Mononuclear cell (primary cell): ENCODE measurements around the gene TMEM72. TPM values are rescaled to one million over a fixed set of nuclear protein-coding genes. Genes with fewer than 3 reads are reported as not detected.

ENCODE experiments used
- H3K27me3 ChIP-seq: 2 replicates; pipeline ENCODE4 v1.6.0; 2011; ENCODE audit warnings: low read length, control low read depth; ENCODE audit not compliant: insufficient read depth
- H3K4me1 ChIP-seq: 2 replicates; pipeline ENCODE4 v1.5.1; 2011; ENCODE audit warnings: mild to moderate bottlenecking, low read length, control low read depth; ENCODE audit not compliant: insufficient read depth
- H3K4me3 ChIP-seq: 2 replicates; pipeline ENCODE4 v1.5.1; 2011; ENCODE audit warnings: mild to moderate bottlenecking, low read length, moderate library complexity
- H3K9me3 ChIP-seq: 2 replicates; pipeline ENCODE4 v1.5.1; 2011; ENCODE audit warnings: low read depth, mild to moderate bottlenecking, control low read depth, low read length
- total RNA-seq: library from RNA; depleted of rRNA; stranded (reverse); fragments of >200 nt; gene quantifications from one replicate; pipeline ENCODE4 v1.2.3, GENCODE V29; 2012

The TMEM72 gene
- total RNA-seq, 1 donor = not detected

GRCh38 chr10:44968091-44968490 lies 57.0 kb downstream of the TMEM72 start:
- no peaks in the 10 kb centered on the region for H3K9me3 ChIP-seq
- H3K4me1 ChIP-seq = peaks cover 98% of the 10 kb centered on the region
- no peaks in the 10 kb centered on the region for H3K27me3 ChIP-seq
- H3K4me3 ChIP-seq = no peak overlapping the region

- peaks cover 98% of the 10 kb centered on the region for H3K4me1 ChIP-seq
- no peaks in the 10 kb centered on the region for H3K9me3 ChIP-seq
- no peak overlapping the region for H3K4me3 ChIP-seq
- H3K27me3 ChIP-seq = no peaks in the 10 kb centered on the region
These were observed 57.6 kb downstream of the TMEM72 start for GRCh38 chr10:44968500-44969400.

- H3K27me3 ChIP-seq = no peaks in the 10 kb centered on the region
- no peaks in the 10 kb centered on the region for H3K9me3 ChIP-seq
- peaks cover 98% of the 10 kb centered on the region for H3K4me1 ChIP-seq
- no peak overlapping the region for H3K4me3 ChIP-seq
These were observed 58.7 kb downstream of the TMEM72 start for GRCh38 chr10:44969854-44970253.

- Histone ChIP-seq H3K9me3 (no peaks in the 10 kb centered on the region), H3K4me1 (peaks cover 90% of the 10 kb centered on the region), H3K27me3 (no peaks in the 10 kb centered on the region), H3K4me3 (no peak overlapping the region)
These were observed 59.8 kb downstream of the TMEM72 start for GRCh38 chr10:44970812-44971395.

- H3K4me3 ChIP-seq = no peak overlapping the region
- peaks cover 85% of the 10 kb centered on the region for H3K4me1 ChIP-seq
- no peaks in the 10 kb centered on the region for H3K9me3 ChIP-seq
- H3K27me3 ChIP-seq = no peaks in the 10 kb centered on the region
These were observed 60.3 kb downstream of the TMEM72 start for GRCh38 chr10:44971434-44971833.

- Histone ChIP-seq H3K4me3 (no peak overlapping the region), H3K27me3 (no peaks in the 10 kb centered on the region), H3K9me3 (no peaks in the 10 kb centered on the region), H3K4me1 (peaks cover 78% of the 10 kb centered on the region)
These were observed 61.0 kb downstream of the TMEM72 start for GRCh38 chr10:44971935-44972757.

GRCh38 chr10:44972874-44973306 lies 61.8 kb downstream of the TMEM72 start:
- Histone ChIP-seq H3K9me3 (no peaks in the 10 kb centered on the region), H3K4me3 (no peak overlapping the region), H3K4me1 (peaks cover 77% of the 10 kb centered on the region), H3K27me3 (no peaks in the 10 kb centered on the region)

GRCh38 chr10:44973323-44974081 lies 62.4 kb downstream of the TMEM72 start:
- peaks cover 77% of the 10 kb centered on the region for H3K4me1 ChIP-seq

GRCh38 chr10:44974082-44974627 lies 63.0 kb downstream of the TMEM72 start:
- H3K27me3 ChIP-seq = no peaks in the 10 kb centered on the region
- no peaks in the 10 kb centered on the region for H3K9me3 ChIP-seq
- no peak overlapping the region for H3K4me3 ChIP-seq
- peaks cover 75% of the 10 kb centered on the region for H3K4me1 ChIP-seq

More at GRCh38 chr10:44973323-44974081, 62.4 kb downstream of the TMEM72 start:
- Histone ChIP-seq H3K9me3 (no peaks in the 10 kb centered on the region), H3K27me3 (no peaks in the 10 kb centered on the region), H3K4me3 (no peak overlapping the region)

- peaks cover 68% of the 10 kb centered on the region for H3K4me1 ChIP-seq
These were observed 63.7 kb downstream of the TMEM72 start for GRCh38 chr10:44974628-44975430.

GRCh38 chr10:44975431-44976331 lies 64.5 kb downstream of the TMEM72 start:
- H3K4me1 ChIP-seq = peaks cover 62% of the 10 kb centered on the region
- H3K9me3 ChIP-seq = no peaks in the 10 kb centered on the region
- no peaks in the 10 kb centered on the region for H3K27me3 ChIP-seq
- H3K4me3 ChIP-seq = no peak overlapping the region

More at GRCh38 chr10:44974628-44975430, 63.7 kb downstream of the TMEM72 start:
- H3K9me3 ChIP-seq = no peaks in the 10 kb centered on the region
- no peaks in the 10 kb centered on the region for H3K27me3 ChIP-seq
- peak overlapping the region; percentile 28 for H3K4me3 ChIP-seq

- Histone ChIP-seq H3K4me1 (peaks cover 53% of the 10 kb centered on the region), H3K4me3 (no peak overlapping the region), H3K9me3 (no peaks in the 10 kb centered on the region), H3K27me3 (no peaks in the 10 kb centered on the region)
These were observed 65.4 kb downstream of the TMEM72 start for GRCh38 chr10:44976352-44977198.
